ENCODE results near the gene SUMO3. TPM values are rescaled to one million over a fixed set of nuclear protein-coding genes. Genes with fewer than 3 reads are reported as not detected.

The SUMO3 gene
- total RNA-seq, 2 donors from 2014 or later = 62.1 to 73.4 TPM

DNA sequence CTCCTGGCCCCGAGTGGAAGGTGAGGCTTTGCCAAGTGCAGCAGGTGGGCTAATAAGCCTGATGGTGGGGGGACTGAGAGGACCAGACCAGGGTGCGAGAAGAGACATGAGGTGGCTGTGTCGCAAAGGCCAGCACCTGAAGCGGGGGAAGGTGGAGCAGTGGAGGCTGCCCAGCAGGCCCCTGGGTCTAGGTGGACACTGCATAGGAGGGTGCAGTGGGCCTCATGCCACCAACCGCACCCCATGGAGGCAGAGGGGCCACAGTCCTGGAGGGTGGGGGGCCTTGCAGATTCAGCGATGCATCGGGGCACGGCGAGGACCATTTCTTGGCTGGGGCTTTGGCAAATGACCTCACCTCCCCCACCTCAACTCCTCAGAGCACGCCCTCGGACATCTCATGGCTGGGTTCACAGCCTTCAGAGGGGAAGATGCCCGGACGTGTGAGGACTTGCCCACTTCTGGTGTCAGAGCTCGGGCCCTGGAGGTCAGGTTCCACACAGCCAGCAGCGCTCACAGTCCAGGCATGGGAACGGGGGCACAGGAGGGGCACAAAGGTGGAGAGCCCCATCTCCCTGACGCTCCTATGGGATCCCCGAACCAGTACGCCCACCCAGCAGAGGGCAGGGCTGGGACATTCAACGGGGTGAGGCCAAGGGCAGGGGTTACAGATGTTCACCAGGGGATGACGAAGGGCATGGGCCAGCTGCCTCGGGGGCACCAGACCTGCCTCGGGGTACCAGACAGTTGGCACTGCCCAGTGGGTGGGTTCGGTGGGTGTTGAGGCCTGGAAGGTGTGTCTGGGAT is 51.6 kb downstream of the SUMO3 start:
- H3K4me1 Mint-ChIP-seq = peaks cover 11% of the 10 kb centered on the region
- ATAC-seq (no peak), DNase-seq (no peak)
- H3K9me3 ChIP-seq (ENCODE audit: control insufficient read depth, low read length, poor library complexity, severe bottlenecking) = no peaks in the 10 kb centered on the region
- no peaks in the 10 kb centered on the region for H3K27me3 Mint-ChIP-seq
- H3K36me3 Mint-ChIP-seq (ENCODE audit: low read depth) = peaks cover 2% of the 10 kb centered on the region
- H3K4me3 Mint-ChIP-seq = no peak overlapping the region
- peak overlapping the region; percentile 88 for H3K27ac Mint-ChIP-seq

DNA sequence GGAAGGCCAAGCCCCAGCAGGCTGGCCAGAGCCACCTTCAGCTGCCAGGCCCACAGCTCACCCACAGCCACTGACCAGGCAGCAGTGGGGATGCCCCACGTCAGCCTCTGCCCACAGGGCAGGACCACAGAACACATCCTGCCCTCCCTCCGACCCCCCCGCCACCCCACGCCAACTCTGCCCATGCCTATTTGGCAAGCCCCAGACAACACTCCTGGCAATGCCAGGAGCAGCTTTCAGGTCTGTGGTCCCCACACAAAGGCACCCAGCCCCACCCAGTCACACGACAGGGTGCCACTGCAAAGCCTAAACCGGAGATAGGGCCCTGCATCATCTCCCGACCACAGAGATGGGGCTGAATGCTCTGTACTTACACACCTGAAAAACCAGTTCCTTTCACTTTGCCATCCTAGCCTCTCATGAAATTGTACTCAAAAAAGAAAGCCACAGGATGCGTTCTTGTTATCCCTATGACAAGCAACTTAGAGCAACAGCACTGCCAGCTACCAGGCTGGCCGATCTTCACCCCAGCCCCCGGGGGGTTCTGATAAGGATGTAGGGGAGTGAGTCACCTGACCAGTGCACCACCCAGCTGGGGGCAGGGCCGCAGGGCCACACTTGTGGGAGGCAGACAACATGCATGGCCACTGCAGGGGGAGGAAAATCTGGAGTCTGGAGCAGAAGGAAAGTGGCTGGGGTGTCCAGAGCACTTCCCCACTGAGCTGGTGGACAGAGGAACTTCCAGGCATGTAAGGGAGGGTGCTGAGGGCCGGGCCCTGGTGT is 52.4 kb downstream of the SUMO3 start:
- peak; percentile 96 for ATAC-seq
- H3K27ac Mint-ChIP-seq = peak overlapping the region; percentile 88
- H3K9me3 ChIP-seq (ENCODE audit: control insufficient read depth, low read length, poor library complexity, severe bottlenecking) = no peaks in the 10 kb centered on the region
- peak in 1 of 3 donors; percentile 41 for DNase-seq
- H3K36me3 Mint-ChIP-seq (ENCODE audit: low read depth) = peaks cover 2% of the 10 kb centered on the region
- no peaks in the 10 kb centered on the region for H3K27me3 Mint-ChIP-seq
- H3K4me3 Mint-ChIP-seq = peak overlapping the region; percentile 83
- peaks cover 11% of the 10 kb centered on the region for H3K4me1 Mint-ChIP-seq

- peak overlapping the region; percentile 83 for H3K4me3 Mint-ChIP-seq
- H3K4me1 Mint-ChIP-seq = peaks cover 11% of the 10 kb centered on the region
These were observed 53.3 kb downstream of the SUMO3 start for GRCh38 chr21:44764319-44765230.

GRCh38 chr21:44763451-44764318 is 54.2 kb downstream of the SUMO3 start:
- DNase-seq (no peak), ATAC-seq (no peak)
- no peaks in the 10 kb centered on the region for H3K27me3 Mint-ChIP-seq
- H3K36me3 Mint-ChIP-seq (ENCODE audit: low read depth) = peaks cover 2% of the 10 kb centered on the region
- H3K9me3 ChIP-seq (ENCODE audit: control insufficient read depth, low read length, poor library complexity, severe bottlenecking) = no peaks in the 10 kb centered on the region
- no peak overlapping the region for H3K4me3 Mint-ChIP-seq
- peak overlapping the region; percentile 49 for H3K27ac Mint-ChIP-seq
- H3K4me1 Mint-ChIP-seq = peaks cover 11% of the 10 kb centered on the region

More at GRCh38 chr21:44764319-44765230, 53.3 kb downstream of the SUMO3 start:
- ATAC-seq (no peak), DNase-seq (no peak)
- Mint-ChIP-seq H3K27ac (peak overlapping the region; percentile 88), H3K36me3 (ENCODE audit: low read depth) (peaks cover 2% of the 10 kb centered on the region), H3K27me3 (no peaks in the 10 kb centered on the region)
- no peaks in the 10 kb centered on the region for H3K9me3 ChIP-seq (ENCODE audit: control insufficient read depth, low read length, poor library complexity, severe bottlenecking)

GRCh38 chr21:44763050-44763378 is 54.8 kb downstream of the SUMO3 start:
- no peak for DNase-seq
- Mint-ChIP-seq H3K27me3 (no peaks in the 10 kb centered on the region), H3K4me1 (peaks cover 11% of the 10 kb centered on the region), H3K4me3 (no peak overlapping the region), H3K36me3 (ENCODE audit: low read depth) (no peaks in the 10 kb centered on the region), H3K27ac (peak overlapping the region; percentile 49)
- H3K9me3 ChIP-seq (ENCODE audit: control insufficient read depth, low read length, poor library complexity, severe bottlenecking) = no peaks in the 10 kb centered on the region
- ATAC-seq = no peak

- no peaks in the 10 kb centered on the region for H3K27me3 Mint-ChIP-seq
- H3K9me3 ChIP-seq (ENCODE audit: control insufficient read depth, low read length, poor library complexity, severe bottlenecking) = no peaks in the 10 kb centered on the region
- peaks cover 11% of the 10 kb centered on the region for H3K4me1 Mint-ChIP-seq
- no peaks in the 10 kb centered on the region for H3K36me3 Mint-ChIP-seq (ENCODE audit: low read depth)
- DNase-seq (no peak), ATAC-seq (no peak)
- no peak overlapping the region for H3K27ac Mint-ChIP-seq
- no peak overlapping the region for H3K4me3 Mint-ChIP-seq
These were observed 55.4 kb downstream of the SUMO3 start for GRCh38 chr21:44762221-44763049.

DNA sequence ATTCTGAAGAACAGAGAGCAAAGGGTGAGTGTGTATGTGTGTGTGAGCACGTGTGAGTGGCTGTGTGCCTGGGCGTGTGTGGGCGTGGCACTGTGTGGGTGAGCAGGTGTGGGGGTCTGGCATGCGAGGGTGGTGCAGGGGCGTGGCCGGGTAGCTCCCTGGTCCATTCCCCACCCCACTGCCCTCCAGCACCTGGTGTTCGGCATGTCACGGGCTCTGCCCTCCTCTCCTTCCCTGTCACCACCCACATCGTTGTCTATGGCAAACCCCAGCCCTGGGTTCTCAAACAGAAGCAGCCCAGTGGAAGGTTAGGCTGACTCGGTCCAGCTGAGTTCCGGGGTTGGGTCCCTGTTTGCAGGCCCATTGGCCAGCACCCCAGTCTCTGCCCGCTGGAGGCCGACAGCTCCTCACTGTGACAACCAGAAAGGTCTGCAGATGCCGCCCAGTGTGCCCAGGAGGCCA is 56.1 kb downstream of the SUMO3 start:
- no peak for DNase-seq
- no peak for ATAC-seq
- Mint-ChIP-seq H3K27ac (no peak overlapping the region), H3K4me1 (peaks cover 11% of the 10 kb centered on the region), H3K4me3 (no peak overlapping the region), H3K36me3 (ENCODE audit: low read depth) (no peaks in the 10 kb centered on the region), H3K27me3 (no peaks in the 10 kb centered on the region)
- no peaks in the 10 kb centered on the region for H3K9me3 ChIP-seq (ENCODE audit: control insufficient read depth, low read length, poor library complexity, severe bottlenecking)

DNA sequence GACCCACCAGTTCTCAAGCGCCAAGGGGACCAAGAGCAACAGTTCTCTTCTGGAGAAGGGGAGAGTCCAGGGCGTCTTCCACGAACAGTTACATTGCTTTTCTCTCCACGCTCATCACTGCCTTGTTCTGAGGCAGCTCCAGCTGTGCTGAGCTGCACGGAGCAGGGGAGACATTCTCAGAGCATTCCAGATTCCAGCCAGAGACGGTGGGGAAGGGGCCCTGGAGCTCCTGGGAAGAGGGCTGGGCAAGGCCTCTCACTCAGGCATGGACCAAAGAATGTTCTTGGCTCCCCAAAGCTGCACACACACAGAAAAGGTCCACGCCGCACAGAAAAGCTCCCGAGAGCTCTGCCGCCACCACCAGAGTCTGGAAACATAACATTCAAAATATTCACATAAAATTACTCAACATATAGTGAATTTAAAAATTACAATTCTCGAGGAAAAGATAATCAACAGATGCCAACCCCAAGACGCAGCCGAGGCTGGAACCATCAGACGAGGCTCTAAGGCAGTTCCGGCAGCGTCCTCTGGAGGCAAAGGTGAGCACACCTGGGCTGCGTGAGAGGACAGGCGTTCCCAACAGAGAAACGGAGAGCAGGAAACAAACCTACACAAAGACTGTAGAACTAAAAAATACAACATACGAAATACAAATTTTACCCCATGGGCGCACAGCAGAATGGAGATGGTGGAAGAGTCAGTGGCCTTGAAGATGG is 56.7 kb downstream of the SUMO3 start:
- ATAC-seq (no peak), DNase-seq (no peak)
- Mint-ChIP-seq H3K36me3 (ENCODE audit: low read depth) (no peaks in the 10 kb centered on the region), H3K27me3 (no peaks in the 10 kb centered on the region), H3K4me1 (peaks cover 11% of the 10 kb centered on the region), H3K27ac (no peak overlapping the region), H3K4me3 (no peak overlapping the region)
- H3K9me3 ChIP-seq (ENCODE audit: control insufficient read depth, low read length, poor library complexity, severe bottlenecking) = no peaks in the 10 kb centered on the region

DNA sequence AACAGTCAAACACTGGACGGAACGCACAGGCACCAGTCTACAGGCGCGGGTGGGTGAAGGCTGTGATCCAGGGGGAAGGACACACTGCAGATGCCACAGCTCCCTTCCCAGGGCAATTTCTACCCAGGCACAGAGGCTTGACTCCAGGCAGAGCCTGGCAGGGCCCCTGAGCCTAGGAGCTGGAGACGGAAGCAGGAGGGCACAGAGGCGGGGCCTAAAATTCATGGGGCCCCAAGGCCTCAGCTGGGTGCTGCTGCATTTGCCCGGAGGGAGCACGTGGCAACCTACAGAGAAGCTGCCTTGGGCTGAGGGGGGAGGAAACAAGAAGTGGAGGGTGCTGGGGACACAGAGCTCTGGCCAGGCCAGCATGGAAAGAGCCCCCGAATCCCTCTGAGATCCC is 57.5 kb downstream of the SUMO3 start:
- H3K4me3 Mint-ChIP-seq = no peak overlapping the region
- H3K27me3 Mint-ChIP-seq = no peaks in the 10 kb centered on the region
- no peak overlapping the region for H3K27ac Mint-ChIP-seq

GRCh38 chr21:44759628-44760285 is 58.1 kb downstream of the SUMO3 start:
- H3K9me3 ChIP-seq (ENCODE audit: control insufficient read depth, low read length, poor library complexity, severe bottlenecking) = no peaks in the 10 kb centered on the region
- Mint-ChIP-seq H3K27me3 (no peaks in the 10 kb centered on the region), H3K4me1 (peaks cover 5% of the 10 kb centered on the region), H3K4me3 (no peak overlapping the region), H3K27ac (no peak overlapping the region), H3K36me3 (ENCODE audit: low read depth) (no peaks in the 10 kb centered on the region)
- DNase-seq (no peak), ATAC-seq (no peak)

More for the DNA sequence above, 57.5 kb downstream of the SUMO3 start:
- Mint-ChIP-seq H3K4me1 (peaks cover 5% of the 10 kb centered on the region), H3K36me3 (ENCODE audit: low read depth) (no peaks in the 10 kb centered on the region)
- DNase-seq (no peak), ATAC-seq (no peak)
- H3K9me3 ChIP-seq (ENCODE audit: control insufficient read depth, low read length, poor library complexity, severe bottlenecking) = no peaks in the 10 kb centered on the region

All from T-helper 17 cell (primary cell).